NCI-H1694 (cell line): Measurements from ENCODE around the gene SIPA1L3.
A peak's percentile ranks its signal among the peaks of the same experiment; 100 is the strongest.
"Not testable (repeated sequence)": the region's sequence is repeated elsewhere in the genome, so short reads cannot be mapped to it uniquely, and the experiment has no call there.

Experiments
- DNase-seq: peaks from one replicate; lab custom pipeline; 2025; lab: John Stamatoyannopoulos, UW

The SIPA1L3 gene

GRCh38 chr19:38213469-38213868 lies 306.5 kb downstream of the SIPA1L3 start:
- no peak for DNase-seq

GRCh38 chr19:38213911-38214625 lies 307.1 kb downstream of the SIPA1L3 start:
- no peak for DNase-seq

DNA sequence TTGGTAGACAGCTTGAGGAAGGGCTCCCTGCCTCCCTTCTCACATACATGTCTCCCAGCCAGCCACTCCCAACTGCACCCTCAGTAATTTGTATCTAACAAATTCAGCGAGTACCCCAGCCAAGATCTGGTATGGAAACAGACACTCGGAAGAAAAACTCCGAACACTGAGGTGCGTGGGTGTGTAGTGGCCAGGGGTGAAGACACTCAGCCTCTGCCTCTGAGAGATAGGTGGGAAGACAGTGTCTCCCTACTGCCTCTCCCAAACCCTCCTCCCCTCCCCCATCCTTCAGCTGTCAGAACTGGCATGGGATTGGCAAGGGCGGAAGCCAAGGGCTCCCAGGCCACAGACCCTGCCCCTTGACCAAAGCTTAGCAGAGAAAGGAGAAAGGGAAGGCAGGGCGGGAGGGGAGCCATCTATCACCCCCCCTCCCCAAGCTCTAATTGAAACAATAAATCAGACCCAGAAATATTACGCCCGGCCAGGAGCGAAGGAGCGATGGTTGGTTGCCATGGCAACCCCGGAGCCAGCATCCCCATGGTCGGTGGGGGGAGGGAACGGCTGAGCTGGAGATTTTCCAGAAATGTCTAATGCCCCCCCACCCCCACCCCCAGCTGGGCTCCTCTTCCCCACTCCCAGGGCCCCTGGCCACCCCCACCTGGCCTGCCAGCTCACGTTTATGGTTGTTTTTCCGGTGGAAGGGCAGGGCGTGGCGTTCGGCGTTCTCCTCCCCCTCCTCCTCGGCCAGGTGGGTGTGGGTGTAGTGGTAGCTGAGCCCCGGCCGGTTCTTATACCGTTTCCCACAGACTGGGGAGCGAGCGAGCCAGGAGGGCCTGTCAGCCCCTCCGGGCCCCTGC lies 310.0 kb downstream of the SIPA1L3 start:
- DNase-seq, result no peak

- no peak for DNase-seq
These were observed 311.2 kb downstream of the SIPA1L3 start for GRCh38 chr19:38218204-38218603.

GRCh38 chr19:38219221-38219620 lies 312.2 kb downstream of the SIPA1L3 start:
- no peak for DNase-seq

GRCh38 chr19:38221421-38221820 lies 314.4 kb downstream of the SIPA1L3 start:
- DNase-seq, result no peak

GRCh38 chr19:38221919-38222830 lies 315.2 kb downstream of the SIPA1L3 start:
- no peak for DNase-seq

DNA sequence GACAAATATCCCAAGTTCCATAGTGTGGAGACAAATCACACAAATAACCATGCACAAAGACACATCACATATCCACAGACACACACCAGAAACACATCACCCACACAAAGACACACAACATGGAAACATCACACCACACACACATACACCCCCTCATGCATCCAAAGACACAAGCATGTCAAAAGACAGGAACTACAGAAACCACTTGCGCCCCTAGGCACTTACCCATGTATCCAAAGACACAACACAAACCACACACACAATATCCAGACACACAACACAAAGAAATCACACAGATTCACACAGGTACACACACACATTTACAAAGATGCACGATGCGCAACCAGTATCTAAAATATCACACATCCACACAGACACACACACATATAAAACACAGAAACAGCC lies 316.1 kb downstream of the SIPA1L3 start:
- no peak for DNase-seq

DNA sequence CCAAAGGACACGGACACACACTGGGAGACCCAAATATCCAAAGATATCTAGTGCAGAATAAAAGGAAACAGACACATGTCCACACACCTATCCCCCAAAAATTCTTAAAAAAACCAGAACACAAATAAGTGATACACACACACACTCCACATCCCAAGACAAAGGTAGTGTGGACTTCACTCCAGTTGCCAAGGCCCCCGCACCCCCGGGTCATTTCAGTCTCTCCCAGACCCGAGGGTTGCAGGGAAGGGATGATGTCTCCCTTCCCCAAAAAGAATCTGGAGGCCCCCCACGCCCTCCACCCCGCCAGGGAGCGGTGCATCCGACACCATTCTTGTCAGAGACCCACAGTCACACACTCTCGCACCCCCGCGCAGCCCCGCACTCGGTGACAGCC lies 316.6 kb downstream of the SIPA1L3 start:
- DNase-seq, result no peak

DNA sequence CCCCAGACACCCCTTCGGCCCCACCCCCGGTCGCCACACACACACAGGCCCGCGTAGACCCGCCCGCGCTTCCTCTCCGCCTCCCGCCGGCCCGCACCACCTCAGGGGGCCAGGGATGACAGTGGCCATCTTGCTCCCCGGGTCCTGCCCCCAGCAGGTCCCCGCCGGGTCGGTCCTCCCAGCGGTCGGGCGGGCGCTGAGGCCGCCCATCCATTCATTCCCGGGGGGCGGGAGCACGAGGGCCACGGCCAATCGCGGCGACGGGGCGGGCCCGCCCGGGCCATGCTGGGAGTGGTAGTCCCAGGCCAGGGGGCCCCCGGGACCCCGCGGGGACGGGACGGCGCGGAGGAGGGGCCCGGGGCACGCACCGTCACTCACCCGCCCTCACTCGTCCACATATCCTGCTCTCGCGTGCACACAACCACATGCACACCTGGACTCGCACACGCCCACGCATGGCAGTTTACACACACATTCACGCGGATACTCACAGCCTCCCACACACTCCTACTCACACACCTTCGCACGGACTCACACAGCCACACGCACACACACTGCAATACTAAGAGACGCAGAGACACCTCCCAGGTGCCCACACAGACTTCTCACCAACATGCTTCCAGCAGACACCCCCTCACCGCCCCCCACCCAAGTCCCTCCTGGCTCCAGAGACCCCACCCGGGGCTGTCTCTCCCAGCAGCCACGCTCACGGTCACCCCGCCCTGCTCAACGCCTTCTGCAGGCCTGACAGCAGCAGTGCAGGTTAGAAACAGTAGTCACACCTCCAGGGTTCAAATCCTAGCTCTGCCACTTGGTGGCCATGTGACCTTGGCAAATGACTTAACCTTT lies 317.2 kb downstream of the SIPA1L3 start, which contains the start of gene DPF1:
Gene DPF1 (minus strand): TSS at position 209 of the 849 bp plus-strand sequence. CDS start 80 bp downstream, at position 129.
- no peak for DNase-seq

- not testable (repeated sequence) for DNase-seq
These were observed 317.8 kb downstream of the SIPA1L3 start for GRCh38 chr19:38224863-38225218.

- no peak for DNase-seq
These were observed 320.4 kb downstream of the SIPA1L3 start for GRCh38 chr19:38227287-38228004.

- DNase-seq, result no peak
These were observed 321.0 kb downstream of the SIPA1L3 start for GRCh38 chr19:38228005-38228377.

DNA sequence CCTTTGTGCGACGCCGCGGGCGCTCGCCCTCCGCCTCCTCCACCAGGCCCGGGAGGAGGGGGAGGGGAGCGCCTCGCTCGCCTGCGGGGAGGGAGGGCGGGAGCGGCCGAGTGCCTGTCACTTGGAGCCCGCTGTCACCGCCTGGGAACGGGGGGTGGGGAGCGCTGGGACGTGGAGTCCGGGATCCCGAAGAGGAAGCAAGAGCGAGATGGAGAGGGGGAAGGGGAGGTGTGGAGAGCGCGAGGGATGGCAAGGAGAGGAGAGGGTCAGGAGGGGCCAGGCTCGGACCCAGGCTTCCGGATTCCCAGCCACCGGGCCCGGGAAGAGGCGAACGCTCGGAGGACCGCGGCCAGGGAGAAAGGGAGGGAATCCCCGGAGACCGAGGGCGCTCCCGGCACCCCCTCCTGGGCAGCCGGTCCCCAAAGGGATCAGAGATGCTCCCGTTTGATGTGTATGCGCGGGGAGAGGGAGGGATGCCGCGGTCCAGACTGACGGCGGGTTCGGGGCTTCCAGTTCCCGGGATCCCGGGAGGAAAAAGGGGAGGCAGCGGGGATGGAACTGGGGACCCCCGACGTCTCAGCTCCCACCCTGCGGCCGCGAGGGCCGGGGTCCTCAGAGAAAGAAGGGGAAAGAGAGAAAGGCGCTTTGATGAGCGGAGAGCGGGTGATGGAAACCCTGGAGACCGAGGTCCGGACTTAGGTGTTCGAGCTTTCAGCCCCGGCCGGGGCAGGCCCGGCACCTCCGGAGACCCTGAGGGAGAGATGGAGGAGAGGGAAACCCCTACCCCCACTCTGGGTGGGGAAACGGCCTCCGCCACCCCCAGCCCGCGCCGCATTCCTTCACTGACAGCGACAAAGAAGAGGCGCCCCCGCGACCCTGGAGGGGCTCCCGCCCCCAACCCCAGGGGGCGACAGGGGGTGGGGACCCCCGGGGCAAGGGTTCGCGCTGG lies 321.8 kb downstream of the SIPA1L3 start:
- peak; percentile 15 for DNase-seq

DNA sequence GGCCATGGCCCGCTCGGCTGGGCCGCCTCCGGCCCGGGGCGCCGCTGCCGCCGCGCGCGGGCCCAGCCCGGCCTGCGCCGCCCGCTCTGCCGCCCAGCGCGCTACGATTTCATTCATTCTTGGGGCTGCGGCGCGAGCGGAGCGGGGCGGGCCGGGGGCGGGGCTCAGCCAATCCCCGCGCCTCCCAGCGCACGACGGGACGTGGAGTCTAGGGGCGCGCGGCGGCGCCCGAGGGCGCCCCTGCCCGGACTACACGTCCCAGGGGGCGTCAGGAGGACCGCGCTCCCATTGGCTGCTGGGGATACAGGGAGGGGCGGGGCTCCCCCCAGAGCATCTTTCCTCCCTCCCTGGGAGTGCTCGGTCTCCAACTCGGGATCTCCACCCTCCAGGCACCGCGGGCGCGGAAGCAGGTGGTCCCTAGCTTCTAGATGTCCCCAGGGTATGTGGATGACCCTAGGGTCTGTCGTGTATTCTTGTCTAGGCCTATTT lies 322.6 kb downstream of the SIPA1L3 start:
- peak; percentile 91 for DNase-seq

DNA sequence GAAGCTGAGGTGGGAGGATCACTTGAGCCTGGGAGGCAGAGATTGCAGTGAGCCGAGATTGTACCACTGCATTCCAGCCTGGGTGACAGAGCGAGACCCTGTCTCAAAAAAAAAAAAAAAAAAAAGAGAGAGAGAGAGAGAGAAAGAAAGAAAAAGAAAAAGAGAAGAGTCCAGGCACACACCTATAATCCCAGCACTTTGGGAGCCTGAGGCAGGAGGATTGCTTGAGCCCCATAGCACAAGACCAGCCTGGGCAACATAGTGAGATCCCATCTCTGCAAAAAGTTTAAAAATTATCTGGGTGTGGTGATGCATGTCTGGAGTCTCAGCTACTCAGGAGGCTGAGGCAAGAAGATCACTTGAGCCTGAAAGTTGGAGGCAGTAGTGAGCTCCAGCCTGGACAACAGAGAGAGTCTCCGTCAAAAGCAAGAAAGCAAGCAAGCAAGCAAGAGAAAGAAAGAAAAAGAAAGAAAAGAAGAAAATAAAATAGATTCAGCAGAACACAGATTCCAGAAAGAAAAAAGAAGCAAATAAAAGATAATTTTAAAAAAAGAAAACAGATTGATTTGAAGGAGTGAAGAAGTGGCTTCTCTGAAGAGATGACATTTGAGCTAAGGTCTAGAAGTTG lies 323.6 kb downstream of the SIPA1L3 start:
- DNase-seq, result not testable (repeated sequence)

GRCh38 chr19:38231918-38232317 lies 324.9 kb downstream of the SIPA1L3 start:
- no peak for DNase-seq

DNA sequence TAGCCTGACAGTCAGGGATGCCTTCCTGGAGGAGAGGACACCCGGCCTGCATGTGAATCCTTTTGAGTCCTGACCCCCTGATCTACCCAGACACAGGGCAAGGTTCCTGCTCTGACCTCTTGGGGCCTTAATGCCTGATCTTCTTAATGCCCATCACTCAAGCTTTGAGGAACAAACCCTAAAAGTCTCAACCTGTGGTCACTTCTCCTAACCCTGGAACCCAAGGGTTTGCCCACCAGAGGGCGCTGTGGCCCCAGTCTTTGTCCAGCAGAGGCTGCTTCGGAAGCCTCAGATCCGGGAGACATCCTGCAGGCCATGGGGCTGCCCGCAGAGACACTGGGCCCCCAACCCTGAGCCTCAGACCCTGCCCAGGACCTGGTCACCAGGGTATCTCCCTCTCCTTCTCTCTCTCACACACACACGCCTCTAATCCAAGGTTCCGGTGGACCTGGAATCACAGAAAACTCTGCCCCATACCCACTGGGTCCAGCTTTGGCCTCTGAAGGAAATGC lies 326.8 kb downstream of the SIPA1L3 start:
- peak; percentile 80 for DNase-seq

DNA sequence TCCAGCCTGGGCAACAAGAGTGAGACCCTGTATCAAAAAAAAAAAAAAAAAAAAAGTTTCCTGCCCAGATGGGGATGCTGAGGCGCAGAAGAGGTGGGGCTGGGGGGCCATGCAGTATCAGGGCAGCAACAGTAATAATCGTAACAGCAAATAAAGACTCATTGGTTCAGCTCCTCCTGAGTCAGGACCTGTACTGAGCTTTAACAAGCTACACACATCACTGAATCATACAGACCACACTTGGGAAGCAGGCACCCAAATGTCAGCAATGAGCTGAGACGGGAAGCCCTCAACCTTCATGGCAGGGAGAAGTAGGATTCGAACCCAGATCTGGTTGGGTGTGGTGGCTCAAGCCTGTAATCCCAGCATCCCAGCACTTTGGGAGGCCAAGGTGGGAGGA lies 327.6 kb downstream of the SIPA1L3 start:
- no peak for DNase-seq
